Measurements from ENCODE around the gene RAB31.
"Not testable (repeated sequence)": the region's sequence is repeated elsewhere in the genome, so short reads cannot be mapped to it uniquely, and the experiment has no call there.

GRCh38 chr18:9891515-9891914 lies 183.4 kb downstream of the RAB31 start:
- not testable (repeated sequence) for TF ChIP-seq ZNF510 (tag by site-specific recombination; IDR thresholded peaks at IDR 0.05; ENCODE audit: insufficient replicate concordance)
- TF ChIP-seq, protein P1, sequence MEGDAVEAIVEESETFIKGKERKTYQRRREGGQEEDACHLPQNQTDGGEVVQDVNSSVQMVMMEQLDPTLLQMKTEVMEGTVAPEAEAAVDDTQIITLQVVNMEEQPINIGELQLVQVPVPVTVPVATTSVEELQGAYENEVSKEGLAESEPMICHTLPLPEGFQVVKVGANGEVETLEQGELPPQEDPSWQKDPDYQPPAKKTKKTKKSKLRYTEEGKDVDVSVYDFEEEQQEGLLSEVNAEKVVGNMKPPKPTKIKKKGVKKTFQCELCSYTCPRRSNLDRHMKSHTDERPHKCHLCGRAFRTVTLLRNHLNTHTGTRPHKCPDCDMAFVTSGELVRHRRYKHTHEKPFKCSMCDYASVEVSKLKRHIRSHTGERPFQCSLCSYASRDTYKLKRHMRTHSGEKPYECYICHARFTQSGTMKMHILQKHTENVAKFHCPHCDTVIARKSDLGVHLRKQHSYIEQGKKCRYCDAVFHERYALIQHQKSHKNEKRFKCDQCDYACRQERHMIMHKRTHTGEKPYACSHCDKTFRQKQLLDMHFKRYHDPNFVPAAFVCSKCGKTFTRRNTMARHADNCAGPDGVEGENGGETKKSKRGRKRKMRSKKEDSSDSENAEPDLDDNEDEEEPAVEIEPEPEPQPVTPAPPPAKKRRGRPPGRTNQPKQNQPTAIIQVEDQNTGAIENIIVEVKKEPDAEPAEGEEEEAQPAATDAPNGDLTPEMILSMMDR (tag by site-specific recombination; IDR thresholded peaks at IDR 0.05): not testable (repeated sequence)
